HTR-8/SVneo (cell line): ENCODE results near the gene SPDYE16.
"Not testable (repeated sequence)": the region's sequence is repeated elsewhere in the genome, so short reads cannot be mapped to it uniquely, and the experiment has no call there.

Experiments
- DNase-seq: peaks from one replicate; pipeline ENCODE4 v3.0.0; 2011; ENCODE audit warnings: low spot score, mixed read lengths; ENCODE audit not compliant: insufficient read length
- FAIRE-seq: peaks from 2 replicates; lab custom pipeline; 2011; peaks lifted over from hg19 to GRCh38; lab: Jason Lieb, UNC

SPDYE16 gene

GRCh38 chr7:76506643-76507042 is 36.5 kb downstream of the SPDYE16 start:
- FAIRE-seq, DNase-seq: not testable (repeated sequence)

DNA sequence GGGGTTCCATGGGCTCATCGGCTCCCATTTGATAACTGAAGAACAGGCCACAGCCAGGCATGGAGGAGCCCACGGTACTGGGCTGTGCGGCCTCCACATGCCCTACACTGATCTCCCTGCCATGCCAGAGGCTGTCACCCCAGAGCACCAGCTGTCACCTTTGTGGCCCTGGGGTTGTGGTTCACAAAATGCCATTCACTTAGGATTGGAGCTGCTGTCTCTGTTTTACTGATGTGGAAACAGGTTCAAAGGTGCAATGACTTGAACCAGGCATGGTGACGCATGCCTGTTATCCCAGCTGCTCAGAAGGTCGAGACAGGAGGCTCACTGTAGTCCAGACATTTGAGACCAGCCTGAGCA is 37.0 kb downstream of the SPDYE16 start:
- DNase-seq: no peak
- no peak for FAIRE-seq

DNA sequence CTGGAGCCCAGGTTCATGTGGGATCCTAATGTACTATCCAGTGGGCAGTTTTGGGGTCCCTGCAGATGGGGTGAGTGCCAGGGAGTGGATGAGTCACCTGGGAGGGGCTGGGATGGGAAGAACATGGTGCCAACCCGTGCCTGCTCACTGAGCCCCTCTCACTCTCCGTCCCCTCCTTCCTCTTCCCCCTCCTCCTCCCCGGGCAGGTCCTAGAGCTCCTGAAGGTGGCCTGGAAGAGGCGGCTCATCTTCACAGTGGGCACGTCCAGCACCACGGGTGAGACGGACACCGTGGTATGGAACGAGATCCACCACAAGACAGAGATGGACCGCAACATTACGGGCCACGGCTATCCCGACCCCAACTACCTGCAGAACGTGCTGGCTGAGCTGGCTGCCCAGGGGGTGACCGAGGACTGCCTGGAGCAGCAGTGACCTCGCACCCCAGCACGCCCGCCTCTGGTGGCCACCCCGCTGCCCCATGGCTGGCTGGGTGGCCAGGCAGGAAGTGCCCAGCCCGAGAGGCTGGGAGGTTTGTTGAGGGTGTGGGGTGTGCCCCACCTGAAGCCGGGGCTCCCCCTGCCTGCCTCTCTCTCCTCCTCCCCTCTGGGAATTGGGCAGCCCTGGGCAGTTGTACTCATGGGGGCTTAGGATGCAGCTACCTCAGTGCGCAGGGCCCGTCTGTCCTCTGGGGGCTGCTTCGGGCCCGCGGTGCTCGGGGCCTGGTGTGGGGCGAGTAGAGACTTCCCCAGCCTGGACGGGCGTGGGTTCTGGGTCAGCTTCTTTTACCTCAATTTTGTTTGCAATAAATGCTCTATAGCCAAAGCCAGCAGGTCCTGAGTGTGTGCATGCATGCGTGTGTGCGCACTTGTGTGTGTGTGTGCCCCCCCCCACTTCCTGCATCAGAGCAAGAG is 37.7 kb downstream of the SPDYE16 start:
- FAIRE-seq (no peak), DNase-seq (no peak)

DNA sequence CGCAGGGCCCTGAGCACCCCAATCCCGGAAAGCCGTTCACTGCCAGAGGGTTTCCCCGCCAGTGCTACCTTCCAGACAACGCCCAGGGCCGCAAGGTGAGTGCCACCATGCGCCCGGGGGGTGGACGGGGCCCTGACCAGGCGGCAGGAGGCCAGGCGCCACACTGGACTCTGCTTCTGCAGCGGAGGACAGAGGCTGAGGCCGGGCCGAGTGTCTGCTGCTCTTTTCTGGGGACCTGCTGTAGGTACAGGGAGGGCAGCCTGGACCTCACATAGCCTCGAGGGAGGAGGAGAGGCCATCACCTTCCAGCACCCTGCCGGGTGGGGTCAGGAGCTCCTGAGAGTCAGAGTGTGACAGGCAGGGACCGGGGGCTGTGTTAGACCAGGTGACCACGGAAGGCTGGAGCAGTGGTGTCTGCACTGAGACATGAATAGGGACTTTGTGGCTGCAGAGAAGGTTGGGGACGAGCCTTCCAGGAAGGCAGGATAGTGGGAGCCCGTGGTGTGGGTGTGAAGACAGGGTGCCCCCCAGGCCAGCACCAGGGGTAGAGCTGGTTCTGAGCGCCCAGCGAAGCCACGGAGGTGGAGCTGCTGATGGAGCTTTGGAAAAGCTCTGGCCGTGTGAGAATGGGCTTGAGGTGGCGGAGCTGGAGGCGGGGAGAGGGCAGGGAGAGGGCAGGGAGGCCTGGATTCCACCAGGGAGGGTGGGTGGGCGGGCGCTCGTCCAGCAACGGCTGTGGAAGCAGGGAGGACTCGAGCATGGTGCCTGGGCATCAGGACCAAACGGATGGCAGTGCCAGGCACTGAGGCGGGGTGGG is 38.5 kb downstream of the SPDYE16 start:
- not testable (repeated sequence) for FAIRE-seq, DNase-seq

DNA sequence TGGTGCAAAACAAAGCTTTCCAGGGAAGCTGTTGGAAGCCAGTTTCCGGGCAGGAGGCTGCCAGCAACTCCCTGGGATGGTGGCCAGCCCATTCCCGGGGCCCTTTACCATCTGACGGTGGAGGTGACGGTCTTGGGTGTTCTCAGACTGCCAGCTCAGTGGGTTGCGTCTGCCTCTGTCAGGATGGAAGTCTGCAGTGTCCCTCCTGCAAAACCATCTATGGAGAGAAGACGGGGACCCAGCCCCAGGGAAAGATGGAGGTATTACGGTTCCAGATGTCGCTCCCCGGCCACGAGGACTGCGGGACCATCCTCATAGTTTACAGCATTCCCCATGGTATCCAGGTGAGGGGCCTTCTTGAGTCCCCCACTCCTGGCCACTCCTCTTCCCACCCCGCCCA is 39.9 kb downstream of the SPDYE16 start:
- not testable (repeated sequence) for FAIRE-seq, DNase-seq

- DNase-seq: not testable (repeated sequence)
Observed at GRCh38 chr7:76502836-76503235, 40.3 kb downstream of the SPDYE16 start.

DNA sequence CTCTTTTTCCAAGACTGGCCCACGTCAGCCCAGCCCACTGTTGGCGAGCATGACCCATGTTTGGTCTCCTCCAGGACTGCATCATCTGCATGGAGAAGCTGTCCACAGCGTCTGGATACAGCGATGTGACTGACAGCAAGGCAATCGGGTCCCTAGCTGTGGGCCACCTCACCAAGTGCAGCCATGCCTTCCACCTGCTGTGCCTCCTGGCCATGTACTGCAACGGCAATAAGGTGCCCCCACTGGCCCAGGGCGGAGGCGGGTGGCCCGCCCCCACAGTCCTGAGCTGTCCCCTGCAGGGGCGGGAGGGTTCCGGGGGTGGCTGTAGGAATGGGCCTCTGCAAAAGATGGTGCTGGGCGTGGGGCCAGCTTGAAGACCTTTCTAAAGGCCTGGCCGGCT is 40.9 kb downstream of the SPDYE16 start:
- not testable (repeated sequence) for FAIRE-seq, DNase-seq

More at GRCh38 chr7:76502836-76503235, 40.3 kb downstream of the SPDYE16 start:
- FAIRE-seq: not testable (repeated sequence)

- DNase-seq: not testable (repeated sequence)
- peak; percentile 28 for FAIRE-seq
Observed at GRCh38 chr7:76499924-76500241, 43.2 kb downstream of the SPDYE16 start.

GRCh38 chr7:76499201-76499923 is 43.7 kb downstream of the SPDYE16 start:
- FAIRE-seq, DNase-seq: not testable (repeated sequence)

GRCh38 chr7:76498583-76499200 is 44.4 kb downstream of the SPDYE16 start:
- FAIRE-seq: peak; percentile 94

DNA sequence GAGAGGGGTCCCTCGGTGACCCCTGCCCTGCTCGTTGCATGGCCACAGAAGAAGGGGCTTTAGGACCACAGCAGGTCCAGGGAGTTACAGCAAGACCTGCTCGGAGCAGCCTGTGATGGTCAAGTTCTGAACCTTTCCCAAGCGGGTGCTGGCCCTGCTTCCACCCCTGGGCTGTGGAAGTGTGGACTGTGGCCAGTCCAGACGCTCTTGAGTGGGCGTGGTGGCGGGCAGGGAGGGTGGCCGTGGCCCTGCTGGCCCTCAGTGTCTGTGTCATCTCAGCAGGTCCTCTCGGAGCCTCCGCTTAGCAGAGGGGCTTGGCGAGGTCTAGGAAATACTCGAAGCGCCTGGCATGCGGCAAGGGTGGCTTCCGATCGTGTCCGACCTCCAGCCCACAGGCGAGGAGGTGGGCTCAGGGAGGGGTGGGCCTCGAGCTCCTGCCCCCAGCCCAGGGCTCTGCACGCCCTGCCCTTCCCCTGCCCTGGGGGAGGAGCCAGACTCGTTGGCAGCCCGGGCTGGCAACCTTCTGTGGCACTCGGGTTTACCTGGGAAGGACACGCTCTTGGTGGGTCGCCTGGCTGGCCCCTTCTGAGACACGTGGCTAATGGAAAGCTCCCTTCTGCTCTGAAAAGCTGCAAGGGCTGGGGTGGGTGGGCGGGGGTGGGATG is 45.0 kb downstream of the SPDYE16 start:
- FAIRE-seq, DNase-seq: not testable (repeated sequence)

More at GRCh38 chr7:76498583-76499200, 44.4 kb downstream of the SPDYE16 start:
- DNase-seq: not testable (repeated sequence)

GRCh38 chr7:76495717-76496116 is 47.4 kb downstream of the SPDYE16 start:
- not testable (repeated sequence) for FAIRE-seq, DNase-seq

- DNase-seq, FAIRE-seq: not testable (repeated sequence)
Observed at GRCh38 chr7:76492139-76492538, 51.0 kb downstream of the SPDYE16 start.

DNA sequence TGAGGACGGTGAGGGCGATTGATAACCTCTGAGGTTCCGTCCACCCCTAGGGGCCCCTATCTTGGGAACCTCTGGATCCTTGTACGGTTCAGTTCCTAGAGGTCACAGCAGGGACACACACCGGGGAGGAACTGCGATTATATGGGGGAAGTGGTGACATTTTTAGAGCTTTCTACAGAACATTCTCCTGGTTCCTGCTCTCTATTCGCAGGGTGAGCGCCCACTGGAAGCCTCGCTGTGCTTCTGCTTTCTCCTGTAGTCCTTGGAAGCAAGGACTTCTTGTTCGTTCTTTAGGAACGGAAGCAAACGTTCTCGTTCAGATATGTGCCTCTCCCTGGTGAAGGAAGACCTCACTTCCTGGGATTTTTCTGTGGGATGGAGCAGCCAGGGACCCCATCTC is 55.1 kb downstream of the SPDYE16 start:
- FAIRE-seq, DNase-seq: not testable (repeated sequence)

DNA sequence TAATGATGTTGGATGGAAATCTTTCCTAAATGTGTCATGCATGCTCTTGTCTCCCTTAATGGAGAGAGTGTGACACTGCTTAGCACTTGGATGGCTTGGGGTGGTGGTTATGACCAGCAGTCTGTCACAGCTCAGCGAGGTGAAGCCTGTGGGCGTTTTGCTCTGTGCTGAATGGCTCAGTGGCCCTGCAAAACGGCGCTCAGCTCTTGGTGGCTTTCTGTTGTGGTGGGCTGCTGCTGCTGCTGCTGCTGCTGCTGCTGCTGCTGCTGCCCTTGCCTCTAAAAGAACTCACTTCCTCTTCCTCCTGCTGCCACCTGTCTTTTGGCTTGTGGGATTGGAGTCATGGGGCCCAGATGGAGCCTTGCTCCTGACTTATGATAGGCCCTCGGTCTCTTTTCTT is 56.5 kb downstream of the SPDYE16 start:
- not testable (repeated sequence) for FAIRE-seq, DNase-seq

DNA sequence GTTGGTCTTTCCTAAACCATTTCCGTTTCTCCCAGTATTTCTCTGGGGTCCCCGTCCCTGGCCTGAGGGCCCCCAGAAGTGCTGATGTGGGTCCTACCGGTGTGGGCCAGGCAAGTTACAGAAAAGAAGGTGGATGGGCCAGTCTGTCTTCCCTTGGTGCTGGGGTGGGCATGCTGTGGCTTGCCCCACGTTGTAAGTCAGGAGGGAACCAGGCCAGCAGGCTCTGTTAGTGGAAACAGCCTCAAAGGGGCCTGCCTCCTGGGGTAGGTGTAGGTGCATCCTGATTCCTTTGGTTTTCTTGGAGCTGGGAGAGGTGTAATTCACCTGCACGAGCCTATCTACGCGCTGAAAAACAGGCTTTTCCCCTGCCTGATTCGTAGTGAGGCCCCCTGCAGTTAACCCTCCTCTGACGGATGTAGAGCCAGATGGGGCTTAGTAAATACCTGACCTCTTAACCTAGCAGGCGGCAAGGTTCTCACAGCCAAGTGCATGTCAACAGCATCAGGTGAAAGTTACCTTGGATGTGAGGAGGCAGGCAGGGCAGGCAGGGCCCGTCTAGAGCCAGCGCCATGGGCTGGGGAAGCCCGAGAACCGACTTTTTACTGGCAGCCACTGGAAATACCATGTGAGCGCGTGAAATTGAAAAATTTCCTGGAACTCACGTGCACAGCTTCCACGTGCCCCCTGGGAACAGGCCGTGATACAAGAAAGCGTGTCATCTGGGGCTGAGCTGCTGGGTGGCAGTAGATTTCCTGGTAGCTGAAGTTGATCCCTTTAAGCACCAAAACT is 57.1 kb downstream of the SPDYE16 start:
- DNase-seq, FAIRE-seq: not testable (repeated sequence)

DNA sequence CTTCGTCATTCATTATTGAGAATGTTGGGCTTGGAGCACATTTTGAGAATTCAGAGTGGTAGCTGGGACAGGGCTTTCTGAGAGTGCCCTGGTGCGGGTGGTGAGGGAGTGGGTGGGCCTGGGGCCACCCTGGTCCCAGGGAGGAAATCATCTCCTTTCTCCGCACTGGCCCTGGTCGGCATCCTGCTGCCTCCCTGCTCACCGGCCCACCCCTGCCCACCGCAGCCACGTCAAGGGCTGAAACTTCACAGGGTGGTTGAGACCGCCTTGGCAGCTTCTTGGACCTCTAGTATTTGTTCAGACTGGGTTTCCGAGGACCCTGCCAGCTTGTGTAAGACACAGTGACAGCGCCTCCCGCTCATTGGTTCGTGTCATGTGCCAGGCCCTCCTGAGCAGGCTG is 58.6 kb downstream of the SPDYE16 start:
- FAIRE-seq, DNase-seq: not testable (repeated sequence)

DNA sequence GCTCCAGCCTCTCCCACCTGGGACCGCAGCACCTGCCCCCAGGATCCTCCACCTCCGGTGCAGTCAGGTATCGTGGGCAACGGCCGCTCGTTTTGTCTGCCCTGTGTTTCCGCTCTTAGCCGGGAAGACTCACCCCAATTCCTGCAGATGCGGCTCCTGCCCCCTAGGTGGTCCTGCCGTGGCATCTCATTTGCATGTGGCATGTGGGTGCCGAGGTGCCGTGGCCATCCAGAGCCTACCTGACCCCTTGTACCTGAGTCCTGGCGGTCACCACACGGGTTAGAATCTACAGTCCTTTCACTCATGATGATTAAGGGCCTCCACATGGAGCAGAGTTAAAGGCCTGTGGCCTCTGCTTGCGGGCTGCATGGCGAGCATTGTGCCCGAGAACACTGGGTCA is 60.0 kb downstream of the SPDYE16 start:
- not testable (repeated sequence) for DNase-seq, FAIRE-seq
